ENCODE results near the gene CDH5. TPM values are rescaled to one million over a fixed set of nuclear protein-coding genes. Genes with fewer than 3 reads are reported as not detected.
A peak's percentile ranks its signal among the peaks of the same experiment; 100 is the strongest.

Gene CDH5
- total and polyA plus RNA-seq, 7 donors = 0.60 to 26.0 (median 12.6) TPM

GRCh38 chr16:66421891-66422290 is 55.4 kb downstream of the CDH5 start:
- DNase-seq = peak; percentile 20
- 78 to 87% methylated on average over 6 of the region's 6 CpGs for WGBS, 2 donors
- Histone ChIP-seq H3K36me3 (no peaks in the 10 kb centered on the region), H3K4me1 (peaks cover 0 to 10% (median 7%) of the 10 kb centered on the region in 4 donors), H3K9me3 (no peaks in the 10 kb centered on the region), H3K27ac (no peak overlapping the region), H3K4me3 (no peak overlapping the region), H3K27me3 (peaks cover 15 to 33% (median 16%) of the 10 kb centered on the region in 3 donors)
- TF ChIP-seq EP300 (IDR thresholded peaks at IDR 0.05) (no peak), POLR2AphosphoS5 (IDR thresholded peaks at IDR 0.05) (no peak), CTCF (IDR thresholded peaks at IDR 0.05) (no peak), POLR2A (IDR thresholded peaks at IDR 0.05) (no peak)
- intact Hi-C loops (cut with DNase I) = no loop called here

- no peak overlapping the region for H3K27ac ChIP-seq
- peaks cover 17 to 35% (median 17%) of the 10 kb centered on the region in 3 donors for H3K27me3 ChIP-seq
- TF ChIP-seq POLR2AphosphoS5 (IDR thresholded peaks at IDR 0.05) (no peak), CTCF (IDR thresholded peaks at IDR 0.05) (no peak), EP300 (IDR thresholded peaks at IDR 0.05) (no peak), POLR2A (IDR thresholded peaks at IDR 0.05) (no peak)
- no peaks in the 10 kb centered on the region for H3K36me3 ChIP-seq
- intact Hi-C loops (cut with DNase I) = no loop called here
- 73 to 77% methylated on average over 2 of the region's 2 CpGs for WGBS, 2 donors
- no peaks in the 10 kb centered on the region for H3K9me3 ChIP-seq
- peak; percentile 57 for DNase-seq
- H3K4me3 ChIP-seq = no peak overlapping the region
- peaks cover 0 to 12% (median 10%) of the 10 kb centered on the region in 4 donors for H3K4me1 ChIP-seq
Measured at GRCh38 chr16:66422366-66422765, 55.9 kb downstream of the CDH5 start.

- H3K4me3 ChIP-seq = no peak overlapping the region
Measured at GRCh38 chr16:66423177-66423576, 56.7 kb downstream of the CDH5 start.

GRCh38 chr16:66425651-66426050 is 59.2 kb downstream of the CDH5 start:
- H3K4me3 ChIP-seq = no peak overlapping the region
- H3K9me3 ChIP-seq = no peaks in the 10 kb centered on the region
- H3K36me3 ChIP-seq = no peaks in the 10 kb centered on the region
- H3K4me1 ChIP-seq = peaks cover 0 to 21% (median 17%) of the 10 kb centered on the region in 4 donors
- intact Hi-C loops (cut with DNase I) = no loop called here
- TF ChIP-seq POLR2A (IDR thresholded peaks at IDR 0.05) (no peak), CTCF (IDR thresholded peaks at IDR 0.05) (no peak), POLR2AphosphoS5 (IDR thresholded peaks at IDR 0.05) (no peak), EP300 (IDR thresholded peaks at IDR 0.05) (no peak)
- peak; percentile 21 for DNase-seq
- 18 to 32% methylated on average over 8 of the region's 8 CpGs for WGBS, 2 donors
- H3K27me3 ChIP-seq = peaks cover 26 to 66% (median 47%) of the 10 kb centered on the region in 3 donors
- no peak overlapping the region for H3K27ac ChIP-seq

More at GRCh38 chr16:66423177-66423576, 56.7 kb downstream of the CDH5 start:
- no peak for DNase-seq
- H3K4me1 ChIP-seq = peaks cover 0 to 20% (median 17%) of the 10 kb centered on the region in 4 donors
- no peaks in the 10 kb centered on the region for H3K9me3 ChIP-seq
- no peaks in the 10 kb centered on the region for H3K36me3 ChIP-seq
- TF ChIP-seq CTCF (IDR thresholded peaks at IDR 0.05) (no peak), POLR2AphosphoS5 (IDR thresholded peaks at IDR 0.05) (no peak), POLR2A (IDR thresholded peaks at IDR 0.05) (no peak), EP300 (IDR thresholded peaks at IDR 0.05) (no peak)
- intact Hi-C loops (cut with DNase I) = no loop called here
- H3K27me3 ChIP-seq = peaks cover 25 to 43% (median 26%) of the 10 kb centered on the region in 3 donors
- WGBS, 2 donors = 89 to 92% methylated on average over 1 of the region's 1 CpG
- H3K27ac ChIP-seq = no peak overlapping the region
